H9 (cell line): ENCODE measurements around the gene ZNF618. TPM values are rescaled to one million over a fixed set of nuclear protein-coding genes. Genes with fewer than 3 reads are reported as not detected.

Source experiments
- DNase-seq: peaks from one replicate; pipeline ENCODE4 v3.0.0-alpha.2; 2017
- H2AFZ ChIP-seq: one replicate; pipeline ENCODE4 v1.6.1; 2013; ENCODE audit warnings: mild to moderate bottlenecking, low read length, control low read depth, moderate library complexity
- H2AK5ac ChIP-seq: 2 replicates; pipeline ENCODE4 v1.6.1; 2013; ENCODE audit warnings: low read length, control low read depth, mixed read lengths; ENCODE audit not compliant: insufficient read length
- H2BK120ac ChIP-seq: one replicate; pipeline ENCODE4 v1.6.1; 2013; ENCODE audit warnings: low read depth, mild to moderate bottlenecking, low read length, control low read depth, inconsistent platforms; ENCODE audit not compliant: poor library complexity, severe bottlenecking
- H2BK12ac ChIP-seq: 2 replicates; pipeline ENCODE4 v1.6.1; 2013; ENCODE audit warnings: low read length, control low read depth, mixed read lengths, low read depth; ENCODE audit not compliant: insufficient read length
- H2BK15ac ChIP-seq: 2 replicates; pipeline ENCODE4 v1.6.1; 2013; ENCODE audit warnings: low read depth, low read length, control low read depth
- H2BK20ac ChIP-seq: one replicate; pipeline ENCODE4 v1.6.1; 2013; ENCODE audit warnings: low read depth, mild to moderate bottlenecking, low read length, control low read depth, inconsistent platforms; ENCODE audit not compliant: poor library complexity, severe bottlenecking
- H2BK5ac ChIP-seq: 2 replicates; pipeline ENCODE4 v1.6.1; 2013; ENCODE audit warnings: low read length, control low read depth, mixed read lengths; ENCODE audit not compliant: insufficient read length
- H3K14ac ChIP-seq: 2 replicates; pipeline ENCODE4 v1.6.1; 2013; ENCODE audit warnings: low read length, control low read depth; ENCODE audit not compliant: insufficient read depth
- H3K18ac ChIP-seq: 2 replicates; pipeline ENCODE4 v1.6.1; 2013; ENCODE audit warnings: low read depth, mild to moderate bottlenecking, mixed read lengths, low read length, control low read depth; ENCODE audit not compliant: insufficient read length
- H3K23ac ChIP-seq: 2 replicates; pipeline ENCODE4 v1.6.1; 2013; ENCODE audit warnings: low read length, control low read depth, mixed read lengths, low read depth; ENCODE audit not compliant: insufficient read length
- H3K23me2 ChIP-seq: 2 replicates; pipeline ENCODE4 v1.6.1; 2013; ENCODE audit warnings: low read depth, mild to moderate bottlenecking, mixed read lengths, low read length, control low read depth; ENCODE audit not compliant: insufficient read length, poor library complexity, severe bottlenecking
- H3K27ac ChIP-seq: 2 replicates; pipeline ENCODE4 v1.5.1; 2013; ENCODE audit warnings: low read length, control low read depth, mixed read lengths, low read depth; ENCODE audit not compliant: insufficient read length
- H3K27me3 ChIP-seq: 2 replicates; pipeline ENCODE4 v1.6.1; 2013; ENCODE audit warnings: low read length, control low read depth, inconsistent platforms; ENCODE audit not compliant: insufficient read depth
- H3K4ac ChIP-seq: 2 replicates; pipeline ENCODE4 v1.6.1; 2013; ENCODE audit warnings: low read depth, mild to moderate bottlenecking, control low read depth, inconsistent platforms, low read length, moderate library complexity
- H3K4me1 ChIP-seq: 2 replicates; pipeline ENCODE4 v1.6.1; 2013; ENCODE audit warnings: low read length, control low read depth, inconsistent platforms; ENCODE audit not compliant: insufficient read depth
- H3K4me2 ChIP-seq: 2 replicates; pipeline ENCODE4 v1.6.1; 2013; ENCODE audit warnings: low read length, control low read depth, mixed read lengths; ENCODE audit not compliant: insufficient read length, insufficient read depth
- H3K56ac ChIP-seq: 2 replicates; pipeline ENCODE4 v1.6.1; 2013; ENCODE audit warnings: low read depth, mild to moderate bottlenecking, mixed read lengths, low read length, control low read depth; ENCODE audit not compliant: insufficient read length
- H3K79me1 ChIP-seq: 2 replicates; pipeline ENCODE4 v1.6.1; 2013; ENCODE audit warnings: low read depth, mild to moderate bottlenecking, moderate library complexity, low read length, control low read depth, inconsistent platforms; ENCODE audit not compliant: insufficient read depth, poor library complexity, severe bottlenecking
- H3K79me2 ChIP-seq: 2 replicates; pipeline ENCODE4 v1.6.1; 2013; ENCODE audit warnings: low read length, control low read depth, inconsistent platforms; ENCODE audit not compliant: insufficient read depth
- H3K9ac ChIP-seq: 2 replicates; pipeline ENCODE4 v1.6.1; 2013; ENCODE audit warnings: low read length, control low read depth, mixed read lengths; ENCODE audit not compliant: insufficient read length; ENCODE audit errors: extremely low read depth
- H3K9me3 ChIP-seq: one replicate; pipeline ENCODE4 v1.6.1; 2013; ENCODE audit warnings: low read depth, low read length, inconsistent platforms; ENCODE audit not compliant: control insufficient read depth
- H3T11ph ChIP-seq: one replicate; pipeline ENCODE4 v1.6.1; 2013; ENCODE audit warnings: mild to moderate bottlenecking, low read length, control low read depth, inconsistent platforms
- H4K20me1 ChIP-seq: one replicate; pipeline ENCODE4 v1.6.1; 2013; ENCODE audit not compliant: control insufficient read depth, insufficient read length, insufficient read depth
- H4K5ac ChIP-seq: 2 replicates; pipeline ENCODE4 v1.6.1; 2013; ENCODE audit warnings: low read depth, mild to moderate bottlenecking, mixed read lengths, low read length, control low read depth; ENCODE audit not compliant: insufficient read length
- H4K8ac ChIP-seq: replicated peaks from 2 replicates; pipeline ENCODE4 v1.6.1; 2013; ENCODE audit warnings: low read length, control low read depth, mixed read lengths, low read depth; ENCODE audit not compliant: insufficient read length
- H4K91ac ChIP-seq: 2 replicates; pipeline ENCODE4 v1.6.1; 2013; ENCODE audit warnings: low read depth, mild to moderate bottlenecking, moderate library complexity, mixed read lengths, low read length, control low read depth; ENCODE audit not compliant: insufficient read length
- H3K27ac Mint-ChIP-seq, 3 experiments: 2 replicates in 2 of 3; 3 replicates in 1 of 3; pipeline ENCODE4 v1.8.0; 2020 to 2021; ENCODE audit warnings: mixed read lengths in 3 of 3, mild to moderate bottlenecking in 1 of 3, moderate library complexity in 1 of 3
- H3K27me3 Mint-ChIP-seq: 2 replicates; pipeline ENCODE4 v1.8.0; 2021; ENCODE audit warnings: low read depth, mild to moderate bottlenecking, moderate library complexity, mixed read lengths
- H3K36me3 Mint-ChIP-seq, 3 experiments: 2 replicates in 2 of 3; 3 replicates in 1 of 3; pipeline ENCODE4 v1.8.0; 2020 to 2021; ENCODE audit warnings: low read depth in 3 of 3, mixed read lengths in 3 of 3; ENCODE audit not compliant: insufficient read depth in 1 of 3
- H3K4me1 Mint-ChIP-seq, 2 experiments: 2 replicates each; pipeline ENCODE4 v1.8.0; 2020; ENCODE audit warnings: mixed read lengths in 2 of 2
- H3K4me3 Mint-ChIP-seq, 2 experiments: 2 replicates in 1 of 2; 3 replicates in 1 of 2; pipeline ENCODE4 v1.8.0; 2020 to 2021; ENCODE audit warnings: mild to moderate bottlenecking in 2 of 2, mixed read lengths in 2 of 2, moderate library complexity in 1 of 2
- H3K9me3 Mint-ChIP-seq, 2 experiments: 2 replicates in 1 of 2; 3 replicates in 1 of 2; pipeline ENCODE4 v1.8.0; 2020; ENCODE audit warnings: mild to moderate bottlenecking in 2 of 2, mixed read lengths in 2 of 2, moderate library complexity in 1 of 2
- WGBS: extraction: QIAGEN DNeasy Blood & Tissue Kit; methylation state at CpG from one replicate; pipeline ENCODE4 v1.1.7; 2013; ENCODE audit warnings: missing lambda C conversion rate, low lambda C conversion rate, mixed read lengths; ENCODE audit not compliant: insufficient read length; ENCODE audit errors: extremely low coverage; 5-methylcytosine and 5-hydroxymethylcytosine counted together
- total RNA-seq: library from RNA; stranded (reverse); gene quantifications from 2 replicates; pipeline ENCODE4 v1.2.1, GENCODE V29; 2021
- TF ChIP-seq, protein P1 (sequence below): fragments of 200-600 bp; sonication (generic); conservative IDR thresholded peaks from 3 replicates; pipeline ENCODE4 v1.8.0; 2021; ENCODE audit warnings: antibody characterized with exemption, mild to moderate bottlenecking

The ZNF618 gene
- total RNA-seq, 1 experiment from 2014 or later, result 13.6 TPM

DNA sequence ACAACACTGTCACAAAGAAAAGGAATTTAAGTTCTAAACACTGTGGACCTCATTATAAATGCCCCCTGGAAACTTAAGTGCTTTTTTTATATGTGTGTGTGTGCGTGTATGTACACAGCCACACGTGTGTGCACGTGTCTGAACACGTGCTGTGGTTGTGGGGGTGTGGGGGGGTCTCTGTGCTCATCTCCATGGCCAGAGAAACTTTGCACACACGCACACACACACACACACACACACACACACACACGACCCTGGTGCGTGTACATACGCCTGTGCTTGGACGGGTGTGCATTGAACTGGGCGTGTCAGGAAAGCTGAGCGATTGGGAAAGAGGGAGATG is 174.1 kb downstream of the ZNF618 start:
- H3K4ac ChIP-seq, result no peak overlapping the region
- H3K9ac ChIP-seq, result no peak overlapping the region
- no peak overlapping the region; a peak in 1 of 7 replicates for H3K27ac Mint-ChIP-seq
- H4K5ac ChIP-seq, result no peak overlapping the region
- no peak overlapping the region for H3K23ac ChIP-seq
- no peak overlapping the region for H2AK5ac ChIP-seq
- H3K4me1 ChIP-seq, result no peaks in the 10 kb centered on the region
- peaks cover 0 to 4% of the 10 kb centered on the region in 2 experiments; a peak in 3 of 4 replicates for H3K4me1 Mint-ChIP-seq
- no peak overlapping the region for H2BK12ac ChIP-seq
- no peak overlapping the region for H3K27ac ChIP-seq
- H2AFZ ChIP-seq, result no peak overlapping the region
- no peak overlapping the region for H2BK15ac ChIP-seq
- peaks cover 16 to 49% (median 46%) of the 10 kb centered on the region in 3 experiments; a peak in 6 of 7 replicates for H3K36me3 Mint-ChIP-seq
- no peaks in the 10 kb centered on the region for H3K27me3 Mint-ChIP-seq
- H4K20me1 ChIP-seq, result no peaks in the 10 kb centered on the region
- no peaks in the 10 kb centered on the region for H3K9me3 ChIP-seq
- no peak overlapping the region for H4K91ac ChIP-seq
- no peak overlapping the region for H4K8ac ChIP-seq
- no peak overlapping the region for H2BK120ac ChIP-seq
- no peaks in the 10 kb centered on the region for H3K23me2 ChIP-seq
- H3K79me2 ChIP-seq, result no peaks in the 10 kb centered on the region
- H3K9me3 Mint-ChIP-seq, result no peaks in the 10 kb centered on the region
- no CpG with 5 or more reads among the region's 11 CpGs for WGBS
- DNase-seq, result no peak
- no peak overlapping the region for H3K14ac ChIP-seq
- no peak overlapping the region for H3K4me3 Mint-ChIP-seq
- H3K79me1 ChIP-seq, result no peaks in the 10 kb centered on the region
- no peaks in the 10 kb centered on the region for H3K27me3 ChIP-seq
- no peak overlapping the region for H3T11ph ChIP-seq
- H2BK5ac ChIP-seq, result no peak overlapping the region
- H2BK20ac ChIP-seq, result no peak overlapping the region
- H3K56ac ChIP-seq, result no peak overlapping the region
- TF ChIP-seq, protein P1, sequence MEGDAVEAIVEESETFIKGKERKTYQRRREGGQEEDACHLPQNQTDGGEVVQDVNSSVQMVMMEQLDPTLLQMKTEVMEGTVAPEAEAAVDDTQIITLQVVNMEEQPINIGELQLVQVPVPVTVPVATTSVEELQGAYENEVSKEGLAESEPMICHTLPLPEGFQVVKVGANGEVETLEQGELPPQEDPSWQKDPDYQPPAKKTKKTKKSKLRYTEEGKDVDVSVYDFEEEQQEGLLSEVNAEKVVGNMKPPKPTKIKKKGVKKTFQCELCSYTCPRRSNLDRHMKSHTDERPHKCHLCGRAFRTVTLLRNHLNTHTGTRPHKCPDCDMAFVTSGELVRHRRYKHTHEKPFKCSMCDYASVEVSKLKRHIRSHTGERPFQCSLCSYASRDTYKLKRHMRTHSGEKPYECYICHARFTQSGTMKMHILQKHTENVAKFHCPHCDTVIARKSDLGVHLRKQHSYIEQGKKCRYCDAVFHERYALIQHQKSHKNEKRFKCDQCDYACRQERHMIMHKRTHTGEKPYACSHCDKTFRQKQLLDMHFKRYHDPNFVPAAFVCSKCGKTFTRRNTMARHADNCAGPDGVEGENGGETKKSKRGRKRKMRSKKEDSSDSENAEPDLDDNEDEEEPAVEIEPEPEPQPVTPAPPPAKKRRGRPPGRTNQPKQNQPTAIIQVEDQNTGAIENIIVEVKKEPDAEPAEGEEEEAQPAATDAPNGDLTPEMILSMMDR, result no peak
- H3K18ac ChIP-seq, result no peak overlapping the region
- no peak overlapping the region for H3K4me2 ChIP-seq
